CD4-positive, alpha-beta T cell treated with Interleukin-15 for 4 hours (primary cell): Measurements from ENCODE around the gene MRPL38.

Experiments used
- DNase-seq: peaks from one replicate; pipeline ENCODE4 v3.0.0-alpha.2; 2020; ENCODE audit warnings: low spot score

The MRPL38 gene

DNA sequence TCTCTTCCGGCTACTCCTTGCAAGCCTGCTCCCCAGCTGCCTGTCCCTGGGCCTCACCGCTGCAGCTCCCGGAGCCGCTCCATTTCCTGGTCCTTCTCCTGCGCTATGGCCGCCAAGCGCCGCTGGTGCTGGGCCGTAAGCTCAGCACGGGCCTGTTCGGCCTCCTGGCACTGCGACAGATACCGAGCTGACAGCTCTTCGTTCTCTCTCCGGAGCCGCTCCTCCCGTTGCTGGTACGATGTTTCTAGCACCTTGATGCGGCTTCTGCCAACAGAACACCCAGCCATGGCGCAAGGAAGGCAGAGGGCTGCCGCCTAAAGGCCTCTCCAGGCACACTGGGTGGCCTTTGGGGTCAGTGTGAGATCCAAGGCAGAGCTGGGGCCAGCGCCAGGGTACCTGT, 14.9 kb upstream of the MRPL38 start:
- no peak for DNase-seq

DNA sequence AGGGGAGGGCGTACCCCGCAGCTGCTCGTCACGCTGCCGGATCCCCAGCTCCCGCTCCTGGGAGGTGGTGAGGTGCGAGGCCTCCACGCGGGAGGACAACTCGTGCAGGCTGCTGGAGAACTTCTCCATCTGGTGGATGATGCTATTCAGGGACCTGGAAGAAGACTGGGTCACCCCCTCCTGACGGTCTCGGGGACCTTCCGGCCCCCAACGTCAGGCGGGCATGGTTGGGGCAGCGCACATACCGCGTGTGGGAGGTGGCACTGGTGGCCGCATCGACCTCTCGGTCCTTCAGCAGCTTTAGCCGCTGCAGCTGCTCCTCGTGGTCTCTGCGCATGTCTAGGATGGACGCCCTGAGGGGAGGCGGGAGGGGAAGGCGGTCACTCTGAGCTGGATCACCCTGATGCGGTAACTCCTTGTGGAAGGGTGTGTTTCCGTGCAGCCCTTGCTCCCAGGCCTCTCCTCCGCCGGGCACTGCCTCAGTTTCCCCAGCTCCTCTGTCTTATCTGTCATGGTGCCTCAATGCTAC, 13.3 kb upstream of the MRPL38 start:
- DNase-seq: no peak

DNA sequence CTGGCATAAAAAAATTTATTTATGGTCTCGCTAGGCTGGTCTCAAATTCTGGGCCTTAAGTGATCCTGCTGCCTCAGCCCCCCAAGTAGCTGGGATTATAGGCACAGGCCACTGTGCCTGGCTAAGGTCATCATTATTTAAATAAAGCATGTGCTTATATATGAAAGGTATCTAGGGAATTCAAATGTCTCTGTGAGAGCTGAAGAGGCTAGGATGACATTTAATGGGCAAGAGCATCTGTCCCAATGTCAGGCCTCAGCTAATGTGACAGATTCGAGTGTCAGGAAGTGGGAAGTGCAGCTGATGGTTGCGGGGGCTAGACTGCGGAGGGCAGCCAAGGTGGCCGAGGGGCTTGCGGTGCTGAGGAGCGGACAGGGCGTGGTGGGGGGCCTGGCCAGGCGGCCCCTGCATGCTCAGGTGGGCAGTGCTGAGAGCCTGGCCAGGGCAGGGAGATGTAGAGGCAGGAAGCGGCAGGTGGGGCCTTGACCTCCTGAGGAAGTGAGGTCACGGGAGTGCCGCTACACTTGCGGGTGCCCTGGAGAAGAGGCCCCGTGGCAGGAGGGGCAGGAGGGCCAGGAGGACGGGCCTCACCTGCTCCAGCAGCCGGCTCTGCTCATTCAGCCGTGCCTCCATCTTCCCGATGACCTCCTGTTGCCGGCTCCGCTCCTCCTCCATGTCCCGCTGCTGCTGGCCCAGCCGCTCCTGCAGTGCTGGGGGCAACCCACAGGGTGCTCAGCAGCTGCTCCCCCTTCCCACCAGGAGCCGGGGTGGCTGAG, 12.6 kb upstream of the MRPL38 start:
- DNase-seq: no peak

DNA sequence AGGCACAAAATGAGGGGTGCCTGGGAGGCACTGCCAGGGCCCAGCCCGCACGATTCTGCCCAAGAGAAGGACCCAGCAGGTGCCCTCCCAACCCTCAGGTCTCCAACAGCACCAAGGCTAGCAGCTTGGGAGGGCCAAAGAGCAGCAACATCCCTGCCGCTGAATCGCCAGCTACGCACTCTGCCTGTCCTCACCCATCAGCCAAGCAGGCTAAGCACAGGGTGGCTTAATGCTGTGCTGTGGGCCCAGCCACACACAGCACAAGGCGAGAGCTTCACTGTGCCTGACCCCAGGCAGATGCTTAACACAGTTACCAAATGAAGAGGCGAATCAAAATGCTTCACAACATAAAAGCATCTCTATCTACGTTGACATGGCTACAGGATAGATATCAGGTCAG, 10.6 kb upstream of the MRPL38 start:
- no peak for DNase-seq

DNA sequence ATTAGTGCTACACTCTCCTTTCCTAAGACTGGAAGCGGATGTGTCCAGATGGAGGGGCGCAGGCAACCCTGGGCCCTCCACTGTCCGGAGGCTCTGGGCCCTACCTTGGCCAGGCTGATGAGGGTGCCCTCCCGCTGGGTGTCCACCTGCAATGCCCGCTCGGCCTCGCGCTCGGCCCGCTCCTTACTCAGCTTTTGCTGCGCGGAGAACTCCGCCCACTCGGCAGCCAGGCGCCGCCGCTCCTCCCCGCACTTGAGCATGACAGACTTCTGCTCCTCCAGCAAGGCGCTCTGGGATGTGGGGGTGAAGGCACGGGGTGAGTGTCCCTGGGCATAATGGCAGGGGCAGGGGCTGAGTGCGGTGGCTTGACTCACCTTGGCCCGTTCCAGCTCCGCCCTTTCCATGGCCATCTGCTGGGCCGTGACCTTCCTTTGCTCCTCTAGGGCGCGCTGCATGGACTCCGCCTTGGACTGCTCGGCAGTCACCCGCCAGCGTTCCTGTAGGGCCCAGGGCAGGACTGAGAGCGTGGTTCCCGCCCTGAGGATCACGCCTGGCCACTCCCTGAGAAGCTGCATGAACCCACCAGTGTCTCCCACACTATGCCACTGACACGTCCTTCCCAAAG, 10.1 kb upstream of the MRPL38 start:
- DNase-seq: no peak

DNA sequence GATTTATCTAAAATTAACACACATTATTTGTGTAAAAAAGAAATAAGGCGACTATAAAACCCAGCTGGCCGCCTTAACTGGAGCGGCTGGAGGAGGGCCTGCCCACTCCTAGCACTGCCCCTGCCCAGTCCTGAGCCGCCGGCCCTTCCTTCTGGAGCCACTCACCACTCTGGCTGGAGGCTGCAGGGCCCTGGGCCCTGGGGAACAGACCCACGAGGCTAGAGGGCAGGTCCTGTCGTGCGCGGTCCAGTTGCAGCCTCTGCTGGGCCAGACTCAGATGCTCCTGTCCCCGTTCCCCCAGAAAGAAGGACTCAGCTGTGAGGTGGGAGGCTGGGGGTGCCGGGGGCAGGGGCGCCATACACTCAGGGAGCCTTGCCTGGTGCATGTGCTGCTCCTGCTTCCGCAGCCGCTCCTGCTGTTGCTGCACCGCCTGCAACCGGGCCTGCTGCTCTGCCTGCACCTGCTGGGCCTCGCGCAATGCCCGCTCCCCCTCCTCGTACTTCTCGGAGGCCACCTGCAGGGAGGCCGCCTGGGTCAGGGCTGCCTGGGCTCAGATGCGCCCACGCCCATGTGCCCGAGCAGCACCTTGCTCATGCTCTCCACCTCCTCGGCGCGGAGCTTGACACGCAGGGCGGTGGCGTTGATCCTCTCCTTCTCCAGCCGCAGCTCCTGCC, 9.0 kb upstream of the MRPL38 start:
- DNase-seq: no peak

DNA sequence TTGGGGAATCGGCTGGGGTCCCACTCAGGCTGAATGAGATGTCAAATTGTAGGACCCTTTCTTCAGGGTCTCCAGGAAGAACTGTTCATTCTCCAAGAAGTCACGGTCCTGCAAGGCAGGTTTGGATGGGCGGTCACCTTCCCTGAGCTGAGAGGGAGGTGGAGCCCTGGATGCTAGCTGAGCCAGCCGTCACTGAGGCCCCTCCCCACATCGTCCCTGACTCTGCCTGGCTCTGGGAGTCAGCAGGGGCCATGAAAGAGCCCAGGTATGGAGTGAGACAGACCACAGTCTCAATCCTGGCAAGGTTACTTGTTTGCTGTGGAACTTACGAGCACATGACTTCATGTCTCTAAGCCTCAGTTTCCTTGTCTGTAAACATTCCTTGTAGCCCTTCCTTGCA, 6.0 kb upstream of the MRPL38 start:
- DNase-seq: no peak

DNA sequence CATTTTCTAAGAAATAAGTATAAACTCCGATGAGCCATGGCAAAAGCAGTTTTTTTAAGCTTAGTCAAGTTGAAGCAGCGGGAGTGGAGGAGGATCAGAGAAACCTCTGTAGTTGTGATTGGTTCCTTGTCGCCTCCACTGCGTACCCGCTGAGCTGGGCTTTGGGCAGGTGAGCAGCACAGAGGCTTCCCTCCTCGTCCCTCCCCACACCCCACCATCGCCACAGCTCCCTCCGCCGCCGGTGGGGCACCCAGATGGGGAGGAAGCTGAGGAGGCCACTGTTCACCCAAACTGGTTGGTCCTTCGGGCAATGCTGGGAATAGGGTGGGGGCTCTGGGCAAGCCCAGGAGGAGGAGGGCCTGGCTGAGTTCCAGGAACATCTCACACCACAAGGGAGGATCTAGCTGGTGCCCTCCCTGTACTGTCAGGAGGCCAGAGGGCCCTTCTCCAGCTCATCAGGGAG, 5.2 kb upstream of the MRPL38 start:
- DNase-seq: no peak

DNA sequence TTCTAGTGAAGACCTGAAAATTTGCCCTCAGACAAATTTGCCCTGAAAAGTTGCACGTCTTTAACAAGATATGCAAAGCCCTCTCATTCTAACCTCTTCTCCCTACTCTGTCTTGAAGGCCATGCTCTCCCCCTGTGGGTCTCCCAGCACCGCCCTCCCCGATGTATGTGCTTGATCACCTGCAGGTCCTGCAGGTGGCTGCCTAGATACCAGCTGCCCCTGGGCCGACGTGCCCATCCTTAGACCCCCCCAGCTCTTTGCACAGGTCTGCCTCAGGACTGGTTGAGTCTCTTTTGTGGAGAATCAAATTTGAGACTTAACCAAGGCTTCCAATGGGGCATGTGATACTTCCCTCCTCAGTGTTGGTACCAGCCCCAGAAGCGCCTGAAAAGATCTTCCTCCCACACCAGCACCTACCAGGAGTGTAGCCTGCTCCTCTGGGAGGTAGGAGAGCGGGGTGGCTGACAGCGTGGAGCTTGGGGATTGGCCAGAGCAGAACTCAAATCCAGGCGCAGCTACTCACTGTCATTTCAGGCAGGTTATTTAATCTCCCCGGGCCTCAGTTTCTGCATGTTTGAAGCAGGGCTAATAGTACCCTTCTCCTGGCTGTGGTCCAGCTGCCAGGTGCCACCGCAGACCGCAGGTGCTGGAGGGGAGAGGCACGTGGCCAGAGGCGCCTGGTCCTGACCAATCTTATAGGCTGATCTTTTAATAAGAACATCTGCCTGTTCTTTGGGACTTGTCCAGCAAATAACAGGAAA, 4.5 kb upstream of the MRPL38 start:
- DNase-seq: no peak

DNA sequence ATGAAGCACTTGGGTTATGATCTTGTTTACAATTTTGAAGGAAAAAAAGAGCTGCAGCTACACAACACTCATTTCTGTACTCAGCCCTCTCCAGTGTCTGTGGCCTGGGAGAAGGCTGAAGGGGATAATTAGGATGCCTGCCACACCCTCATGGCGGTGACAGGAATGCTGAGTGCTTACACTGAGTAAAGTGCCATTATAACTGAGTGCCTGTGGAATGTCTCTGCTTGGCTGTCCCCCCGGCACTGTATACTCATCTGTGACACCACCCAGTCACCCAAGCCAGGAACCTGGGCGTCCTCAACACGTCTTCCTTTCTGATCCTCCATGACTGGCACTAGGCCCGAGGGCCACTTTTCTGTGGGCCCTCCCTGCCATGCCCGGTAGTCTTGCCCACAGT, 3.5 kb upstream of the MRPL38 start:
- DNase-seq: no peak

DNA sequence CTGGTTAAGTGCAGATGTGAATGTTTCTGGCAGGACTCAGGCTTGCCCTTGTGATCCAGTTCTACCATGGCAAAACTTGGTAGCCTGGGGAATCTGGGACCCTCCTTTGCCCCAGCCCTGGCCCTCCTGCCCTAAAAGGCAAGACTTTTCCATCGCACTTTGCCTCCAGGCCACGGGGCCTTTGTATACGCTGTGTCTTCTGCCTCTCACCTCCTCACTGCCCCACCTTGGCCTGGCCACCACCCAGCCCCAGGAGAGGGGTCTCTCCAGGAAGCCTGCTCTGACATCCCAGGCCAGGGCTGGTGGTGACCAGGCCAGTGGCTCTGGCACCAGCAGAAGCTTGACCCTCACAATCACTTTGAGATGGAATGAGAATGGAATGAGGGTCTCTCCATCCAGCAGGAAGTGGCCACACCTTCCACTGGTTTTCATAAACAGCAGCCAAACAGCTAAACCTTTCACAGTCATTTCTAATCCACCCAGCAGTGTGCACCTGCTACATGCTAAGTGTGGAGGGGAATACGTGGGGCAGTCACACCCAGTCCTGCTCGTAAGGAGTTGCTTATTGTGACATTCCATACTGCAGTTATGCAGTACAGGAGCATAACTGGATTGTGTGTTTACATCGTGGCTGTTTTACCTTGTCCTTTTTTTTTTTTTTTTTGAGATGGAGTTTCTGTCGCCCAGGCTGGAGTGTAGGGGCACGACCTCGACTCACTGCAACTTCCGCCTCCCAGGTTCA, 1.6 kb upstream of the MRPL38 start:
- no peak for DNase-seq

DNA sequence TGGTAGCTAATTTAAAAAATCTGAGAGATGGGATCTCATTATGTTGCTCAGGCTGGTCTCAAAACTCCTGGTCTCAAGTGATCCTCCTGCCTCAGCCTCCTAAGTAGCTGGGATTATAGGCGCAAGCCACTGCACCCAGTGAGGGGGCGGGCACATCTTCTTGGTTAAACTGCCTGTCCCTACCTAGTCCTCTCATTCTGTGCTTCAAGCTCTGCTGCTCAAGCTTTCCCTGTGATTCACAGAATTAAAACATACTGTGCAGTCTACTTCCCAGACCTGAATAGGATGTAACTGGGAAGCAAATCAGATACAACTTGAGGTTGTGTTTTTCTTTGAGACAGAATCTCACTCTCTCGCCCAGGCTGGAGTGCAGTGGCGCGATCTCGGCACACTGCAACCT, 2.3 kb downstream of the MRPL38 start:
- no peak for DNase-seq

DNA sequence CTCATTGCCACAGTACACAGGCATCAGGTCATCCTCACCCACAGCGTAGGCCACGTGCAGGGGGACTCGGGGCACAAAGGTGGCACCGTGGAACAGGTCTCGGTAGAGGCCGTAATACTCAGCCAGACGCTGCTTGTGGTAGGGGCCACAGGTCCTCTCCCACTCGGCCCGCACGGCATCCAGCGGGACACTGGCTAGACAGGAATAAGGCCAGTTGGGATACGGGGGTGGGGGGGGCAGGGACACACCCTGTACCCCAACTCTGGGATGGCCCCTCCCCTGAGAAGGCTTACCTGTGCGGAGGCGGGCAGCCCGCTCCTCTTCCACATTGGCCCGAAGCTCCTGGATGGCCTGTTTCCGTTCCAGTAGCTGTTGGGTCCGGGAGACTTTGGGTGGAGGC, 3.0 kb downstream of the MRPL38 start:
- DNase-seq: no peak

DNA sequence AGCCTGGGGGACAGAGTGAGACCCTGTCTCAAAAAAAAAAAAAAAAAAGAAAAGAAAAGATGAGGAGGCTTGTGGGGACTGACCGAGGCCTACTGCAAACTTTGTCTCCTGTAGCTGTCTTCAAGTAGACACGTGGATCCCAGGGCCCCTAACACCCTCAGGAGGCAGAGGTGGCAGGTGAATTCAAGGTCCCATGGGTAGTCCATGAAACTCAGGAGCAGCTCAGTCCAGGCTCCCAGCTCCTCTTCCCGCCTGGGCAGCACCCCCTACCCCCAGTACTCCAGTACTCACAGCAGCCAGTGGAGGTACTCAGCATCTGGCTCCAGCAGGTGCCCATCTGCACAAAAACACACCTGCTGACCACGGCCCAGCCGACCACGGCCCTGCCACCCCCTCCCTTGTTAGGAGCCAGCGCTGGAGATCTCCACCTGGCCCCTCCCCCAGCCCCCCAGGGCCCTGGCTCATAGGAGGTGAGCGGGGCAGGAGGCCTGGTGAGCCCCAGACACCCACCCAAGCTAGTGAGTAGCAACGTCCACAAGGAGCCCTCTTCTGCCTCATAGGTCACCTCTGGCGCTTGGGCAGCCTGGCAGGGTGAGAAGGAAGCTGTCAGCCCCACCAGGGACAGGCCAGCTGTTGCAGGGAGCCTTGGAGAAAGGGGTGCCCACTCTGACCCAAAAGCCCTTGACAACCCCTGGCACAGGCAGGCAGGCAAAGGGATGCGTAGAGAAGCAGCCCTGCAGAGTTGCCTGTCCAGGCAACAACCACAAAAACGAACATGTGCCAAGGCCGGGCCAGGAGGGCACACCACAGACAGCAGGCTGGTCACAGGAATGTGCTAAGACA, 3.8 kb downstream of the MRPL38 start:
- no peak for DNase-seq

DNA sequence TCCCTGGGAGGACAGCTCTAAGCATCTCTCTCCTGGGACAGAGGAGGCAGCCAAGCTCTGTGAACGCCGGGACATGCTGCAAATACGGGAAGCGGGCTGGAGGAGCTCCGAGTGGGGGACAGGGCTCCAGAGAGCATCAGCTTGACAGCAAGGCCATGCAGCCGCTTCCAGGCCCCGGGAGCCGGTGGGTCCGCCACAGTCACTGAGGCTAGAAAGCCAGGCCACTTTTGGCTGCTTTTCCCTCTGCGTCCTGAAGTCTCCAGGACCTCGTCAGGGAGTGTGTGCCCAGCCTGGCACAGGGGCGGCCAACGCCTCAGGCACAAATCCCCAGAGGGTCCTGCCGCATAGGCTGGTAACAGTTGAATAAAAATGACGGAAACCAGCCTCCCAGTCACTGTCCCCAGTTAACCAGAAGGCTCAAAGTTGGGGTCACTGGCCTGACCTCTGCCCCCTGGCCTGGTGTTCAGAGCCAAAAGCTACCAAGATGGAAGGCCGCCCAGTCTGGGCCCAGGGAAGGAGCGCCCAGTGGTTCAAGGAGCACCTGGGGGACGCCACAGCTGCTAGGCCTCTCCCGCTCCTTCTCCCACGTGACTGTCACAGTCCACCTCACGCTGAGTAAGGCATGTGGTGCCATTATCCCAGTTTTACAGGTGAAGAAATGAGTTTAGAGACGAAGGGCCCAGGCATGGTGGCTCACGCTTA, 4.8 kb downstream of the MRPL38 start:
- DNase-seq: no peak

DNA sequence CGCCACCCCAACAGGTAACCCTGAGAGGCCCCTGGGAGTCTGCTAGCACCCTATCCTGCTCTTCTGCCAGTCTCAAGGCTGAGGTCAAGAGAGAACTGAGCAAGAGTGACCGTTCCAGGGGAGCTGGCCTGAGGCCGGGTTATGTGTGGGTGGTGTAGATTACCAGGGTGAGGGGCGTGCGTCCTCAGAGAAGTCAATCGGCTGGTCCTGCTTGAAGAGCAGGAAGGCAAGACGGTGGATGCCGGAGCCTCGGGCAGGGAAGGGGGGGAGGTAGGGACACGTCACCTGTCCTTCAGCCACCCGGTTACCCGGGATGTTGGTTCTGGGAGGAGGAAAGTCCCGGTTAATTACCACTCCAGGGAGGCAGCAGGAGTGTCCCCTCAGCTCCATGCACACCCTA, 5.3 kb downstream of the MRPL38 start:
- DNase-seq: no peak

DNA sequence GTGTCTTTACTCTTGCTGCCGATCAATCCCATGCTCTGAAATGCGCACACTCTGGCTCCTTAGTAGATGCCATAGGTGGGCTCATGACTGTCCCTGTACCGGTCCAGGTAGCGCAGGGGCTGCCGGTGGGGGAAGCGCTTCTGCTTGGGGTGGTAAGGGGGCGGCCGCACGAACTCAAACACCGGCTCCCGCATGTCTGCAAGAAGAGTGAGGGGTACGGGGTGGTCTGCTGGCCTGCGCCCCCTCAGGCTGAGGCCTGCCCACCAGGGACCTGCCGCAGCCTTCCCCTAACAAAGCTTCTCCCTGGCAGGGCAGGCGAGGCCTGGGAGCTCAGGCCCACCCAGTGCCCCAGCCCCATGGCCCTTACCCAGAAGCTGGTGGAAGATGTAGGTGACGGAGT, 5.9 kb downstream of the MRPL38 start:
- no peak for DNase-seq

DNA sequence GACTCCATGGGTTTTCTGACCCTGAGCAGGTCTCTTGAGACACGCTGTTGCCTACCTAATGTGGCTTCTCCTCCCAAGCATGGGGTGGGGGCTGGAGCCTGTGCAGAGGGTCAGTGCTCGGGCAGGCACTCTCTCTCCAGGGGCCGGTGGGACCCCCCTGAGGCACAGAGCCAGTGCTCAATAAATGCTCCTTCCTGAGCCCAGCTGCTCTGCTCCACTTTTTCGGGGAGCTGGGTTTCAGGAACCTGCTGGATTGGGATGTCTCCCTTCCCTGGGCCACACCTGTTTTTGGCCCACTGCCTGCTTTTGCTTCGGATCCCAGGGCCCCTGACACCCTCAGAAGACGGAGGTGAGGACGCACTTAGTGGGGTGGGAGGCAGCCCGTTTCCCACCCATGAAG, 6.6 kb downstream of the MRPL38 start:
- no peak for DNase-seq

DNA sequence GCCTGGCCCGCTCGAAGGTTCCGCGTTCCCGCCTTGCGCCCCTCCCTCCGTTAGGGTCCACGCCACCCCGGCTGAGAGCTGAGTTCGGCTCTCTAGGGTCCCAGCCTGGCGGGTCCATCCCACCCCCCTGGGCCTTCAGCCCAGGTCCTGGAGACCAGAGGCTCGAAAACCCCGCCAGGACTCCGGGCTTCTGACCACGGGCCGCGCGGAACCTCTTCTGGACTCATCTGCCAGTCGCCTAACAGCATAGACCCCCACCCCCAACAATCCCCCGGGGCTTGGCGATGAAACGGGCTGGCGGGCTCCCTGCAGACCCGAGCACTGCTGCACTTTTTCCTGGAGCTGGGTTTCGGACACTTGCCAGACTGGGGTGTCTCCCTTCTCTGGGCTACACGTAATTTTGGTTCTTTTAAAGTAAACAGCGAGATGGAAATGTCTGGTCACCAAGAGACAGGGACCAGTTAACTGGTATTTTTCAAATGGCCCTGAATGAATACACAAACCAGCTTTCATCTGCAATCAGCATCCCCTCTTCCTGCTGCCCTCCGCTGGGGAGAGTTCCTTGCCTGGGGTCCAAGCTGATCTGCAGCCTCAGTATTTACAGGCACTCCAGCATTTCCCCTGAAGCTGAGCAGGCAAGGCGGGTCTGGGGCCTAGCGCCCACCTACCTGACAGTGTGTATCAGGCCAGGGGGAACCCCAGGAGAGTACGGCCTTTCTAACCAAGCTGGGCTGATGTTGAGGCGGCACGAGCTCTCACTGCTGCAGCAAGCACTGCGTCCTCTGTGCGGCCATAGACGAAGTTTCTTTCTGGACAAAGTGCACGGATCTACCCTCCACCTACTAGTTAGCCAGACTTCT, 7.3 kb downstream of the MRPL38 start:
- DNase-seq: no peak
